Upper lobe of left lung (tissue), 6 donors: ENCODE measurements around the gene SNX2. TPM values are rescaled to one million over a fixed set of nuclear protein-coding genes. Genes with fewer than 3 reads are reported as not detected.
A peak's percentile ranks its signal among the peaks of the same experiment; 100 is the strongest.

Source experiments
- ATAC-seq, 2 donors: fragments of 200-7000 bp; cut with Tn5 transposase; one replicate each; pipeline ENCODE4 v1.9.1; 2022; ENCODE audit warnings: mild to moderate bottlenecking in 2 of 2, moderate library complexity in 2 of 2; ENCODE audit not compliant: low FRiP score in 2 of 2
- DNase-seq, 2 donors: peaks; one replicate each; pipeline ENCODE4 v3.0.0-alpha.2; 2019 to 2020
- H3K27ac ChIP-seq, 4 donors: fragments of 200-600 bp; sonication (generic); one replicate each; pipeline ENCODE4 v1.5.1; 2016 to 2019
- H3K27me3 ChIP-seq, 4 donors: fragments of 200-600 bp; sonication (generic); one replicate each; pipeline ENCODE4 v1.5.1; 2017 to 2019
- H3K36me3 ChIP-seq, 4 donors: fragments of 200-600 bp; sonication (generic); one replicate each; pipeline ENCODE4 v1.5.1; 2016 to 2019
- H3K4me1 ChIP-seq, 4 donors: fragments of 200-600 bp; sonication (generic); one replicate each; pipeline ENCODE4 v1.5.1; 2018 to 2019
- H3K4me3 ChIP-seq, 4 donors: fragments of 200-600 bp; sonication (generic); one replicate each; pipeline ENCODE4 v1.5.1; 2017 to 2019; ENCODE audit warnings: mild to moderate bottlenecking in 2 of 4, moderate library complexity in 1 of 4
- H3K9me3 ChIP-seq, 4 donors: fragments of 200-600 bp; sonication (generic); one replicate each; pipeline ENCODE4 v1.5.1; 2018 to 2019
- EP300 ChIP-seq, 4 donors: sonication (generic); formaldehyde crosslinking; IDR thresholded peaks; one replicate each; pipeline ENCODE4 v1.5.1; 2017; ENCODE audit warnings: antibody characterized with exemption in 4 of 4, control low read depth in 2 of 4
- POLR2A ChIP-seq, 4 donors: fragments of 450-650 bp; IDR thresholded peaks; one replicate each; pipeline ENCODE4 v1.5.1; 2016 to 2017; ENCODE audit warnings: antibody characterized with exemption in 4 of 4, mild to moderate bottlenecking in 2 of 4
- POLR2AphosphoS5 ChIP-seq, 2 donors: sonication (generic); formaldehyde crosslinking; IDR thresholded peaks; one replicate each; pipeline ENCODE4 v1.5.1; 2017; ENCODE audit warnings: antibody characterized with exemption in 2 of 2
- WGBS, 2 donors: methylation state at CpG; one replicate each; pipeline ENCODE4 v1.1.5; 2017 to 2018; 5-methylcytosine and 5-hydroxymethylcytosine counted together
- total RNA-seq, 6 donors: library from RNA; depleted of rRNA in 4 of 6; stranded (reverse); fragments of >200 nt in 4 of 6; gene quantifications; one replicate each; pipeline versions ENCODE4 v1.1.0 to v1.2.1, GENCODE V29; 2016 to 2021
- TF ChIP-seq, protein P1 (sequence below), 6 experiments: fragments of 450-650 bp in 4 of 6; fragments of 200-600 bp in 2 of 6; sonication (generic) in 2 of 6; IDR thresholded peaks; one replicate each; pipeline ENCODE4 v1.5.1; 2016 to 2019; ENCODE audit warnings: antibody characterized with exemption in 6 of 6
- donor health status: DM: no; HTN: no; CAD: no; lungs with moderate emphysema.
- donor health status: DM: no; HTN: yes; CAD: no; lungs with severe emphysema.

SNX2 gene
- total RNA-seq, 6 donors from 2014 or later, result 48.4 to 105 (median 93.3) TPM

DNA sequence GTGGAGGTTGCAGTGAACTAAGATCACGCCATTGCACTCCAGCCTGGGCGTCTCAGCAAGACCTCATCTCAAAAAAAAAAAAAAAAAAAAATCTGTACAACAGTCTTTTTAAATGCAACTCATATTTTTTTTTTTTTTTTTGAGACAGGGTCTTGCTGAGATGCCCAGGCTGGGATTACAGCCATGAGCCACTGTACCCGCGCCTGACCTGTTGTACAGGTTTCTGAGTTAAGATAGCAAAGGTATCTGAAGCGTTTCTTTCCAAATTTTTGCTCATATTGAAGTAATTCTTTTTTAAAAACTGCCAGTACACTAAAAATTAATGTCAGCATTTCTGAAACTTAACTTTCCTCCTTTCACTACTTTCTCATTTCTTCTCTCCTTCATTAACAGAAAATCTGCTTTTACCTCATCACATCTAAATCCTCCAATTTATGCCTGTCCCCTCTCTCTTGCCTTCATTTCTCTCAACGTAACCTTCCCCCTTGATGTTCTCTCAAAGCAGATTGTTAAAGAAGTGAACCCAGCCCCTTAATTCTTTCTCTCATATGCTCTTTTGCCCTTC, 67.2 kb downstream of the SNX2 start:
- peaks cover 7 to 25% (median 13%) of the 10 kb centered on the region in 4 donors for H3K4me1 ChIP-seq
- H3K27me3 ChIP-seq, result no peaks in the 10 kb centered on the region
- no peak overlapping the region for H3K27ac ChIP-seq
- 94 to 96% methylated on average over 6 of the region's 6 CpGs for WGBS, 2 donors
- no peaks in the 10 kb centered on the region for H3K9me3 ChIP-seq
- TF ChIP-seq EP300 (IDR thresholded peaks at IDR 0.05) (no peak), POLR2A (IDR thresholded peaks at IDR 0.05) (no peak)
- TF ChIP-seq, protein P1, sequence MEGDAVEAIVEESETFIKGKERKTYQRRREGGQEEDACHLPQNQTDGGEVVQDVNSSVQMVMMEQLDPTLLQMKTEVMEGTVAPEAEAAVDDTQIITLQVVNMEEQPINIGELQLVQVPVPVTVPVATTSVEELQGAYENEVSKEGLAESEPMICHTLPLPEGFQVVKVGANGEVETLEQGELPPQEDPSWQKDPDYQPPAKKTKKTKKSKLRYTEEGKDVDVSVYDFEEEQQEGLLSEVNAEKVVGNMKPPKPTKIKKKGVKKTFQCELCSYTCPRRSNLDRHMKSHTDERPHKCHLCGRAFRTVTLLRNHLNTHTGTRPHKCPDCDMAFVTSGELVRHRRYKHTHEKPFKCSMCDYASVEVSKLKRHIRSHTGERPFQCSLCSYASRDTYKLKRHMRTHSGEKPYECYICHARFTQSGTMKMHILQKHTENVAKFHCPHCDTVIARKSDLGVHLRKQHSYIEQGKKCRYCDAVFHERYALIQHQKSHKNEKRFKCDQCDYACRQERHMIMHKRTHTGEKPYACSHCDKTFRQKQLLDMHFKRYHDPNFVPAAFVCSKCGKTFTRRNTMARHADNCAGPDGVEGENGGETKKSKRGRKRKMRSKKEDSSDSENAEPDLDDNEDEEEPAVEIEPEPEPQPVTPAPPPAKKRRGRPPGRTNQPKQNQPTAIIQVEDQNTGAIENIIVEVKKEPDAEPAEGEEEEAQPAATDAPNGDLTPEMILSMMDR (IDR thresholded peaks at IDR 0.05), result no peak
- no peak for DNase-seq
- no peak for ATAC-seq
- H3K4me3 ChIP-seq, result no peak overlapping the region
- no peaks in the 10 kb centered on the region for H3K36me3 ChIP-seq

DNA sequence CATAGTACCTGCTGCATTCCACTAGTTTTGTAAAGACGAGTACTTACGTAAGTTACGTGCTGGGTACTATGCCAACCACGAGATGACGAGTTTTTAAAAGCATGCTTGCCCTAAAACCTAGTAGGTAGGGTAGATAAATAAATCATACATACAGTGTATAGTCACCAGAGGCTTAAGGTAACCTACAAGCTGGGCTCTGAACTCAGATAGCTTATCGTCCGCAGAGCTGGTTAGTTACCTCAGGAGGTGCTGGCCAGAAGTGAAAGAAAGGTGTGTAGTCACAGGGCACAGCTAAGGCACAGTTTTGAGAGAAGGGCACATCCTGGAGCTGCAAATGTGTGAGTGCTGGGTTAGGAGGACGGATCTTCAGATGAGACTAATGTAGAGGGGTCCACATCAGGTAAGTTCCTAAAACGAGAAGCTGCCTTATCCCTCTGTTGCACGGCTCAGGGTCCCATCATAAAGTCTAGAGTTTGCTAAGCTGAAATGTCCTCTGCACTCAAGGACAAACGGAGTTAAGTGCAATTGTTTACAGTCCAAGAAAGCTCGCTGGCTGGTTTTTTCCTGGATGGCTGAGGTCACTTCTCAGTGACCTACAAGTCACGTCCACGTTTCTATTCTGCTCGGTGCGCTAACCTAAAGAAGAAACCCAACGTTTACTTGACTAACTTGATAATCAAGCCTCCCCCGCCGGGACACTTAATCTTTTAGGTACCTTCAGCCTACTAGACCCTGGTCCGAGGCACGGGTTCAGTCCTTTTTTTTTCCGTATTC, 69.4 kb downstream of the SNX2 start:
- Histone ChIP-seq H3K36me3 (no peaks in the 10 kb centered on the region), H3K27ac (peak overlapping the region; percentile 89 to 95 (median 94)), H3K27me3 (no peaks in the 10 kb centered on the region), H3K4me3 (peak overlapping the region in 3 of 4 donors; percentile 96 to 98 (median 97)), H3K4me1 (peaks cover 11 to 42% (median 26%) of the 10 kb centered on the region in 4 donors), H3K9me3 (no peaks in the 10 kb centered on the region)
- ATAC-seq (peak in 1 of 2 donors; percentile 60), DNase-seq (peak in 1 of 2 donors; percentile 60)
- no peak for TF ChIP-seq POLR2AphosphoS5 (IDR thresholded peaks at IDR 0.05)
- TF ChIP-seq POLR2A (IDR thresholded peaks at IDR 0.05), result peak in 1 of 4 donors; percentile 6
- 31 to 32% methylated on average over 22 of the region's 22 CpGs for WGBS, 2 donors

DNA sequence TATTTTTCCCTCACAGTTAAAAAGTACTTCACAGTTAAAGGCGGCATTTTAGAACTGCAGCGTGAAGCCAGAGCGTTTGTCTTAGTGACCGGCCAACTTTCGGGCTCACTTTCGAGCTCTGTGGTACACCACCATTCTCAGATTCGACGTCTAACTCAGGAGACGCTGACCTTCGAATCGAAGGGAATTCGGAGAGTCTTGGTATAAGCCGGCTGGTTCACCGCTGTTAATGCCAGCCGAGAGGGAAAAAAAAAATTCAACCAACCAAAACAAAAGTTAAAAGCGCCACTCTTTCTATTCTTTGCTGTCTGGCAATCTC, 70.0 kb downstream of the SNX2 start:
- Histone ChIP-seq H3K36me3 (no peaks in the 10 kb centered on the region), H3K27me3 (no peaks in the 10 kb centered on the region), H3K27ac (peak overlapping the region; percentile 89 to 95 (median 94)), H3K9me3 (no peaks in the 10 kb centered on the region), H3K4me1 (peaks cover 15 to 47% (median 30%) of the 10 kb centered on the region in 4 donors), H3K4me3 (peak overlapping the region; percentile 30 to 98 (median 96))
- ATAC-seq (peak in 1 of 2 donors; percentile 20), DNase-seq (no peak)
- no peak for TF ChIP-seq POLR2AphosphoS5 (IDR thresholded peaks at IDR 0.05)
- TF ChIP-seq EP300 (IDR thresholded peaks at IDR 0.05), result no peak
- TF ChIP-seq, protein P1 (IDR thresholded peaks at IDR 0.05), result no peak
- TF ChIP-seq POLR2A (IDR thresholded peaks at IDR 0.05), result no peak
- WGBS, 2 donors, result 2% methylated on average over 16 of the region's 16 CpGs

DNA sequence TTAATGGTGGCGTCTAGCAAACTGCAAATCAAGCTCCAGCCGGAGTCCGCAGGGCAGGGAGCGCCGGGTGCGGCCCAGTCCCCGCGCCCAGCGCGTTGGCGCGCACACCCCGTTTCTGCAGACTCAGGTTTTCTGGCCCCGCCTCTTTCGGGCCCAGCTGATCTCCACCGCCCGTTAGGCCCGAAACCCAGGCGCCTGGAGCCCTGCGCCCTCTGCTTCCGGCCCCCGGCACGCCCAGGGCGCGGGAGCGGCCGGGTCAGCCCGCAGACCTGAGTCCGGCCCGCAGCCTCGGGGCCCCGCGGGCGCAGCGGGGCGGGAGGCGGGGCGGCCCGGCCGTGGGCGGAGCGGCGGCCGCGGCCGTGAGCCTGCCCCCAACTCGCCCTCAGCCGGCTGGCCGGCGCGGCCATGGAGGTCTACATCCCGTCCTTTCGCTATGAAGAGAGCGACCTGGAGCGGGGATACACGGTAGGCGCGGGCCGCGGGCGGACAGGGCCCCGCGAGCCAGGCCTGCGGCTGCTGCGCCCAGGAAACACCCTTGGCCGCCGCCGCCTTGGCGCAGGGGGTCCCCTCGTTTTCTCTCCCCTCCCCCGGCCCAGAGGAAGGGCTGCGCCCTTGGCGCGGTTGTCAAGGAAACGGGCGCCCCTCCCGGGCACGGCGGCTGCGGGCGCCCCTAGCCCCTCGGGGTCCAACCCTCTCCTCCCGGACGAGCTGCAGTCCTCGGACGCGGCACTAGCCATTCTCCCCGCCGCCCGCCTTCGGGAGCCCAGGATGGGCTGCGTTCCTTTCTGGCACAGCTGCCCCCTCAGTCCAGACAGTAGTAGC, 70.6 kb downstream of the SNX2 start, which contains the start of gene SNX24:
Gene SNX24 (plus strand): TSS at position 385 of the 822 bp plus-strand sequence. CDS start 21 bp downstream, at position 406.
- ATAC-seq (peak; percentile 90 to 93), DNase-seq (peak; percentile 87 to 95)
- Histone ChIP-seq H3K27me3 (no peaks in the 10 kb centered on the region), H3K4me1 (peaks cover 18 to 53% (median 32%) of the 10 kb centered on the region in 4 donors), H3K27ac (peak within 1 kb of the TSS; percentile 89 to 95 (median 94)), H3K9me3 (no peaks in the 10 kb centered on the region), H3K36me3 (no peaks in the 10 kb centered on the region), H3K4me3 (peak within 1 kb of the TSS; percentile 90 to 98 (median 96))
- peak in 2 of 4 donors; percentile 61 to 75 for TF ChIP-seq POLR2A (IDR thresholded peaks at IDR 0.05)
- no peak for TF ChIP-seq EP300 (IDR thresholded peaks at IDR 0.05)
- peak in 1 of 2 donors; percentile 52 for TF ChIP-seq POLR2AphosphoS5 (IDR thresholded peaks at IDR 0.05)
- TF ChIP-seq, protein P1 (IDR thresholded peaks at IDR 0.05), result peak in 2 of 6 experiments; percentile 7 to 19
- WGBS, 2 donors, result 0 to 2% methylated on average over 9 to 54 of the region's 92 CpGs
